H1 (cell line): ENCODE data around the gene EML4.

Experiments used
- ATF3 ChIP-seq: IDR thresholded peaks from 2 replicates; pipeline ENCODE4 v1.6.1; 2011; ENCODE audit warnings: low read depth, mild to moderate bottlenecking, low read length; ENCODE audit not compliant: insufficient read depth
- CBX8 ChIP-seq: fragments of 300-800, 300-1000 bp; sonication (generic); IDR thresholded peaks from 2 replicates; pipeline ENCODE4 v1.7.1; 2016; ENCODE audit warnings: low read depth, low read length, borderline replicate concordance
- CTCF ChIP-seq, 3 experiments: IDR thresholded peaks; 1 replicate in 2 of 3; 2 replicates in 1 of 3; pipeline versions ENCODE4 v1.5.1 to v1.6.1; 2011; ENCODE audit warnings: low read length in 3 of 3, mild to moderate bottlenecking in 3 of 3, inconsistent platforms in 2 of 3, low read depth in 1 of 3, moderate library complexity in 1 of 3; ENCODE audit not compliant: insufficient read depth in 1 of 3; ENCODE audit errors: control extremely low read depth in 1 of 3
- EZH2 ChIP-seq: fragments of 200-600 bp; sonication (generic); IDR thresholded peaks from 2 replicates; pipeline ENCODE4 v1.7.1; 2012; ENCODE audit warnings: low read depth, mild to moderate bottlenecking, moderate library complexity, low read length, inconsistent platforms; ENCODE audit not compliant: severe bottlenecking
- GTF2F1 ChIP-seq: IDR thresholded peaks from 2 replicates; pipeline ENCODE4 v1.6.1; 2012; ENCODE audit warnings: low read depth, low read length, improper control_type of control experiment, borderline replicate concordance
- HDAC2 ChIP-seq, 2 experiments: fragments of 300-600 bp in 1 of 2; sonication (generic) in 1 of 2; IDR thresholded peaks; 2 replicates each; pipeline ENCODE4 v1.6.1; 2011 to 2012; ENCODE audit warnings: low read depth in 2 of 2, low read length in 2 of 2, mild to moderate bottlenecking in 2 of 2, moderate library complexity in 2 of 2, borderline replicate concordance in 1 of 2, inconsistent platforms in 1 of 2
- MAFK ChIP-seq: IDR thresholded peaks from 2 replicates; pipeline ENCODE4 v1.6.1; 2012; ENCODE audit warnings: low read depth, mild to moderate bottlenecking, improper control_type of control experiment, low read length
- POLR2A ChIP-seq, 2 experiments: IDR thresholded peaks; 1 replicate in 1 of 2; 2 replicates in 1 of 2; pipeline ENCODE4 v1.6.1; 2011; ENCODE audit warnings: low read depth in 2 of 2, low read length in 2 of 2, mild to moderate bottlenecking in 2 of 2; ENCODE audit errors: control extremely low read depth in 1 of 2
- POLR2AphosphoS5 ChIP-seq: IDR thresholded peaks from 2 replicates; pipeline ENCODE4 v1.6.1; 2011; ENCODE audit warnings: low read depth, low read length
- SP2 ChIP-seq: IDR thresholded peaks from 2 replicates; pipeline ENCODE4 v1.6.1; 2012; ENCODE audit warnings: mild to moderate bottlenecking, low read length, inconsistent platforms
- TAF1 ChIP-seq: IDR thresholded peaks from 2 replicates; pipeline ENCODE4 v1.6.1; 2011; ENCODE audit warnings: mild to moderate bottlenecking, low read depth, low read length
- TEAD4 ChIP-seq: IDR thresholded peaks from 2 replicates; pipeline ENCODE4 v1.6.1; 2012; ENCODE audit warnings: low read depth, low read length, inconsistent platforms, mixed read lengths
- TF ChIP-seq, protein P1 (sequence below): IDR thresholded peaks from 2 replicates; pipeline ENCODE4 v1.6.1; 2011; ENCODE audit warnings: low read length, improper control_type of control experiment

GRCh38 chr2:42239811-42240210 lies 70.7 kb downstream of the EML4 start:
- TF ChIP-seq MAFK = no peak
- no peak for TF ChIP-seq SP2
- no peak for TF ChIP-seq CBX8
- no peak for TF ChIP-seq POLR2AphosphoS5
- TF ChIP-seq TAF1 = no peak
- TF ChIP-seq CTCF (IDR thresholded peaks at IDR 0.05; ENCODE audit: control extremely low read depth in 1 of 3, insufficient read depth in 1 of 3, low read depth in 1 of 3, low read length in 3 of 3) = no peak
- no peak for TF ChIP-seq ATF3
- TF ChIP-seq, protein P1, sequence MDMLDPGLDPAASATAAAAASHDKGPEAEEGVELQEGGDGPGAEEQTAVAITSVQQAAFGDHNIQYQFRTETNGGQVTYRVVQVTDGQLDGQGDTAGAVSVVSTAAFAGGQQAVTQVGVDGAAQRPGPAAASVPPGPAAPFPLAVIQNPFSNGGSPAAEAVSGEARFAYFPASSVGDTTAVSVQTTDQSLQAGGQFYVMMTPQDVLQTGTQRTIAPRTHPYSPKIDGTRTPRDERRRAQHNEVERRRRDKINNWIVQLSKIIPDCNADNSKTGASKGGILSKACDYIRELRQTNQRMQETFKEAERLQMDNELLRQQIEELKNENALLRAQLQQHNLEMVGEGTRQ = no peak
- TF ChIP-seq POLR2A (IDR thresholded peaks at IDR 0.05; ENCODE audit: control extremely low read depth in 1 of 2, low read depth in 2 of 2, low read length in 2 of 2) = no peak
- TF ChIP-seq TEAD4 = no peak
- no peak for TF ChIP-seq HDAC2 (IDR thresholded peaks at IDR 0.05; ENCODE audit: borderline replicate concordance in 1 of 2, low read depth in 2 of 2, low read length in 2 of 2)
- TF ChIP-seq EZH2 = no peak
- no peak for TF ChIP-seq GTF2F1
